DMS53 treated with DMSO at 0.1 percent for 48 hours (cell line): ENCODE results near the gene TBXAS1.

Experiments
- DNase-seq: peaks from one replicate; lab custom pipeline; 2025; ENCODE audit not compliant: unreplicated experiment; lab: John Stamatoyannopoulos, UW

The TBXAS1 gene

GRCh38 chr7:139995017-139995915, 166.2 kb downstream of the TBXAS1 start:
- DNase-seq, result no peak

- no peak for DNase-seq
Observed at GRCh38 chr7:139998572-139998971, 169.5 kb downstream of the TBXAS1 start.

- DNase-seq, result no peak
Observed at GRCh38 chr7:139999516-139999915, 170.5 kb downstream of the TBXAS1 start.

- DNase-seq, result no peak
Observed at GRCh38 chr7:140000666-140001268, 171.7 kb downstream of the TBXAS1 start.

GRCh38 chr7:140003913-140004382, 174.9 kb downstream of the TBXAS1 start:
- peak; percentile 37 for DNase-seq

- DNase-seq, result no peak
Observed at GRCh38 chr7:140004672-140005071, 175.6 kb downstream of the TBXAS1 start.

- no peak for DNase-seq
Observed at GRCh38 chr7:140005341-140005740, 176.3 kb downstream of the TBXAS1 start.

GRCh38 chr7:140005754-140006503, 176.9 kb downstream of the TBXAS1 start:
- DNase-seq, result peak; percentile 35

GRCh38 chr7:140006600-140006999, 177.5 kb downstream of the TBXAS1 start:
- DNase-seq, result no peak

GRCh38 chr7:140007051-140007690, 178.1 kb downstream of the TBXAS1 start:
- DNase-seq, result no peak

- no peak for DNase-seq
Observed at GRCh38 chr7:140008755-140009610, 179.9 kb downstream of the TBXAS1 start.

- no peak for DNase-seq
Observed at GRCh38 chr7:140009735-140010134, 180.7 kb downstream of the TBXAS1 start.

GRCh38 chr7:140010194-140010895, 181.3 kb downstream of the TBXAS1 start:
- no peak for DNase-seq

GRCh38 chr7:140013676-140014075, 184.6 kb downstream of the TBXAS1 start:
- DNase-seq, result no peak

GRCh38 chr7:140014123-140014522, 185.1 kb downstream of the TBXAS1 start:
- no peak for DNase-seq

- DNase-seq, result no peak
Observed at GRCh38 chr7:140015471-140015970, 186.5 kb downstream of the TBXAS1 start.

GRCh38 chr7:140016540-140016939, 187.5 kb downstream of the TBXAS1 start:
- DNase-seq, result no peak

GRCh38 chr7:140017034-140017433, 188.0 kb downstream of the TBXAS1 start:
- no peak for DNase-seq

- DNase-seq, result no peak
Observed at GRCh38 chr7:140017543-140017942, 188.5 kb downstream of the TBXAS1 start.
